HCT116 (cell line): ENCODE data around the gene PRSS56. TPM values are rescaled to one million over a fixed set of nuclear protein-coding genes. Genes with fewer than 3 reads are reported as not detected.

Experiments used
- ATAC-seq: fragments of 200-7000 bp; cut with Tn5 transposase; 2 replicates; pipeline ENCODE4 v1.9.1; 2020; ENCODE audit warnings: mild to moderate bottlenecking, moderate library complexity
- BruUV-seq: library from RNA; stranded (reverse); fragments of 400-500 nt; replicated peaks from 2 replicates; lab custom pipeline; 2021; lab: Mats Ljungman, UMichigan
- CTCF ChIA-PET: fragments of 300-600 bp; sonication (Branson Sonifier 250); formaldehyde crosslinking; loops from one replicate; lab custom pipeline; 2021; ENCODE audit warnings: antibody characterized with exemption; lab: Charles Lee
- POLR2A ChIA-PET: fragments of 300-600, 350-600 bp; sonication (Branson Sonifier 250); formaldehyde crosslinking; loops from one replicate; lab custom pipeline; 2021; ENCODE audit warnings: antibody characterized with exemption; lab: Charles Lee
- RAD21 ChIA-PET, 2 experiments: fragments of 300-600 bp; sonication (Branson Sonifier 250); formaldehyde crosslinking; loops; one replicate each; lab custom pipeline; 2023; ENCODE audit warnings: low total read pairs in 2 of 2; ENCODE audit not compliant: uncharacterized antibody in 2 of 2, unreplicated experiment in 2 of 2, low non-redundant PET in 1 of 2; lab: Charles Lee
- DNase-seq: peaks from one replicate; pipeline ENCODE4 v3.0.0-alpha.2; 2010; ENCODE audit warnings: low read depth, low spot score
- H2AFZ ChIP-seq: fragments of 200-600 bp; shearing (Covaris generic), sonication (generic); 2 replicates; pipeline ENCODE4 v1.6.1; 2017; ENCODE audit warnings: low read depth, mixed run types, mixed read lengths, antibody characterized with exemption, low read length; ENCODE audit not compliant: poor library complexity, severe bottlenecking
- H3K27ac ChIP-seq: 2 replicates; pipeline ENCODE4 v1.5.1; 2012; ENCODE audit warnings: low read depth, low read length
- H3K27me3 ChIP-seq: fragments of 200-600 bp; sonication (generic); 2 replicates; pipeline ENCODE4 v1.6.1; 2016; ENCODE audit warnings: mixed run types, low read length, mixed read lengths; ENCODE audit not compliant: insufficient read depth
- H3K36me3 ChIP-seq, 2 experiments: fragments of 200-500 bp in 1 of 2; fragments of 200-600 bp in 1 of 2; sonication (Bioruptor generic) in 1 of 2; sonication (generic) in 1 of 2; 2 replicates each; pipeline versions ENCODE4 v1.5.1 to v1.6.1; 2014 to 2016; ENCODE audit warnings: low read length in 2 of 2, inconsistent platforms in 1 of 2, mixed read lengths in 1 of 2, mixed run types in 1 of 2; ENCODE audit not compliant: insufficient read depth in 2 of 2, control insufficient read depth in 1 of 2
- H3K4me1 ChIP-seq, 2 experiments: fragments of 200-600 bp in 1 of 2; sonication (generic) in 1 of 2; 2 replicates each; pipeline versions ENCODE4 v1.5.1 to v1.6.1; 2012 to 2017; ENCODE audit warnings: low read length in 2 of 2, inconsistent platforms in 1 of 2, mild to moderate bottlenecking in 1 of 2, mixed read lengths in 1 of 2, mixed run types in 1 of 2, moderate library complexity in 1 of 2; ENCODE audit not compliant: insufficient read depth in 2 of 2, control insufficient read depth in 1 of 2
- H3K4me2 ChIP-seq: fragments of 200-600 bp; sonication (generic); 2 replicates; pipeline ENCODE4 v1.6.1; 2017; ENCODE audit warnings: mixed run types, low read length, mixed read lengths
- H3K4me3 ChIP-seq, 2 experiments: fragments of 200-600 bp in 1 of 2; sonication (generic) in 1 of 2; replicated peaks in 1 of 2; 2 replicates each; pipeline ENCODE4 v1.5.1; 2011 to 2016; ENCODE audit warnings: low read length in 2 of 2, control low read depth in 1 of 2, low read depth in 1 of 2, mild to moderate bottlenecking in 1 of 2, mixed read lengths in 1 of 2, mixed run types in 1 of 2
- H3K79me2 ChIP-seq: fragments of 200-600 bp; sonication (generic); 2 replicates; pipeline ENCODE4 v1.6.1; 2017; ENCODE audit warnings: mild to moderate bottlenecking, mixed run types, low read length, moderate library complexity, mixed read lengths; ENCODE audit not compliant: insufficient read depth
- H3K9ac ChIP-seq: fragments of 200-600 bp; sonication (generic); 2 replicates; pipeline ENCODE4 v1.6.1; 2016; ENCODE audit warnings: low read length, mixed read lengths
- H3K9me2 ChIP-seq: fragments of 200-600 bp; sonication (generic), shearing (Covaris generic); 2 replicates; pipeline ENCODE4 v1.6.1; 2017; ENCODE audit warnings: mixed run types, mild to moderate bottlenecking, moderate library complexity; ENCODE audit not compliant: insufficient read depth
- H3K9me3 ChIP-seq, 2 experiments: fragments of 200-500 bp in 1 of 2; fragments of 200-600 bp in 1 of 2; sonication (Bioruptor generic) in 1 of 2; sonication (generic) in 1 of 2; 2 replicates each; pipeline ENCODE4 v1.6.1; 2014 to 2017; ENCODE audit warnings: low read length in 2 of 2, mixed read lengths in 2 of 2, inconsistent platforms in 1 of 2, low read depth in 1 of 2, mild to moderate bottlenecking in 1 of 2, mixed run types in 1 of 2, moderate library complexity in 1 of 2; ENCODE audit not compliant: control insufficient read depth in 1 of 2, insufficient read depth in 1 of 2
- H4K20me1 ChIP-seq: fragments of 200-600 bp; sonication (generic), shearing (Covaris generic); 2 replicates; pipeline ENCODE4 v1.6.1; 2017; ENCODE audit warnings: mixed run types, mild to moderate bottlenecking, moderate library complexity; ENCODE audit not compliant: insufficient read depth
- EGR1 ChIP-seq: IDR thresholded peaks from 2 replicates; pipeline ENCODE4 v1.6.1; 2012; ENCODE audit warnings: low read depth
- ELF1 ChIP-seq: IDR thresholded peaks from 2 replicates; pipeline ENCODE4 v1.6.1; 2012; ENCODE audit warnings: low read depth, borderline replicate concordance
- FOSL1 ChIP-seq: IDR thresholded peaks from 2 replicates; pipeline ENCODE4 v1.6.1; 2012; ENCODE audit warnings: low read depth
- POLR2A ChIP-seq: IDR thresholded peaks from 2 replicates; pipeline ENCODE4 v1.7.0; 2011; ENCODE audit warnings: borderline replicate concordance; ENCODE audit not compliant: insufficient read depth, insufficient read length; ENCODE audit errors: extremely low read depth
- POLR2AphosphoS5 ChIP-seq: IDR thresholded peaks from 2 replicates; pipeline ENCODE4 v1.6.1; 2011; ENCODE audit warnings: mild to moderate bottlenecking, low read depth, low read length, moderate library complexity
- RAD21 ChIP-seq: IDR thresholded peaks from 2 replicates; pipeline ENCODE4 v1.6.1; 2012; ENCODE audit warnings: low read depth, mild to moderate bottlenecking
- SIN3A ChIP-seq: IDR thresholded peaks from 2 replicates; pipeline ENCODE4 v1.6.1; 2012; ENCODE audit warnings: low read depth
- SP1 ChIP-seq: IDR thresholded peaks from 2 replicates; pipeline ENCODE4 v1.6.1; 2012; ENCODE audit warnings: low read depth
- ZFX ChIP-seq: fragments of 450-650 bp; IDR thresholded peaks from 2 replicates; pipeline ENCODE4 v1.6.1; 2017
- ZNF274 ChIP-seq: fragments of 200-500 bp; sonication (Bioruptor generic); IDR thresholded peaks from 2 replicates; pipeline ENCODE4 v1.6.1; 2014; ENCODE audit warnings: mild to moderate bottlenecking, low read depth, low read length, inconsistent platforms
- intact Hi-C: fragments of 100-400 bp; cut with micrococcal nuclease; formaldehyde crosslinking; loops from 2 replicates; pipeline ENCODE4 v1.10.0; 2022
- total RNA-seq: library from RNA; stranded (reverse); gene quantifications from one replicate; pipeline ENCODE4 v1.2.1, GENCODE V29; 2021; ENCODE audit not compliant: unreplicated experiment
- TF ChIP-seq, protein P1 (sequence below): IDR thresholded peaks from 2 replicates; pipeline ENCODE4 v1.6.1; 2011; ENCODE audit warnings: mild to moderate bottlenecking, low read length, moderate library complexity; ENCODE audit not compliant: insufficient replicate concordance; ENCODE audit errors: extremely low read depth
- TF ChIP-seq, protein P2 (sequence below): IDR thresholded peaks from 2 replicates; pipeline ENCODE4 v1.6.1; 2012
- TF ChIP-seq, protein P3 (sequence below): IDR thresholded peaks from 2 replicates; pipeline ENCODE4 v1.6.1; 2012; ENCODE audit warnings: low read depth

Gene PRSS56
- total RNA-seq, 1 experiment from 2014 or later: not detected

DNA sequence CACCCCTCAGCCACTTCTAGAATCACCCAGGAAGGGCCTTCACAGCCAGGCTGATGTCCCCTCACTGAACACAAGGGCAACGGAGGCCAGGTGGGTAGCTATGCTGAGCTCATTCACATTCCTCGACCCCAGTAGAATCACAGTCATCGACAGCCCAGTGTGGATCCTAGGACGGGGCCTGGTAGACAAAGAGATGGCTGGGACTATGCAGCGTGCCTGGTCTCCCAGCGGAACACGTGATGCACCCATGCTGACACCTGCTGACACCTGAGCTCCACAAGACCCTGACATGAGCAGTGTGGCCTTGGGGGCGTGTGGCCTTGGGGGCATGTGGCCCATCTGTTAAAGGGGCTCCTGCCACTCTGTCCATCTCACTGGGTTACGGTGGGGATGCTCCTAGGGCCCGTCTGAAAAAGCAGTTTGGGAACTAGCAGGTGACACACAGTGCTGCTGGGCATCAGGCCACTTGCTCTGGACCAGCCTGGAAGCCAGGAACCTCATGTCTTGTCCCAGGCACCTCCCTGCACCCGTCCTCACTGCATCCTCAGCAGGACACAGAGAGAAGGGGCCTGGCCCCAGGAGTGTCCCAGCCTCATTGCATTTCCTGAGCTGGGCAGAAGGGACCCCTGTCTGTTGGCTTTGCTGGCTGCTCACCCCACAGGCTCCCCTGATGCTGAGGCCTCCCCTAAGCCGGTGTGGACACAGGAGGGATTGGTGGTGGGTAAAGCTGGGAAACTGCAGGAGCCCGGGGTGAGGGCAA, 42.3 kb upstream of the PRSS56 start:
- Histone ChIP-seq H3K79me2 (no peaks in the 10 kb centered on the region), H3K9me2 (no peaks in the 10 kb centered on the region), H3K4me3 (no peak overlapping the region), H3K36me3 (no peaks in the 10 kb centered on the region), H3K4me2 (no peak overlapping the region), H2AFZ (no peak overlapping the region), H3K4me1 (no peaks in the 10 kb centered on the region), H3K27ac (no peak overlapping the region), H3K9ac (no peak overlapping the region), H4K20me1 (no peaks in the 10 kb centered on the region), H3K9me3 (no peaks in the 10 kb centered on the region), H3K27me3 (peaks cover 18% of the 10 kb centered on the region; the same call in 1 of the 2 replicates)
- TF ChIP-seq ZNF274 (no peak), SP1 (no peak)
- ChIA-PET POLR2A (no interaction called here), CTCF (no interaction called here), RAD21 (no interaction called here)
- no TSS peak for BruUV-seq
- intact Hi-C loops: no loop called here
- ATAC-seq (no peak), DNase-seq (no peak)

DNA sequence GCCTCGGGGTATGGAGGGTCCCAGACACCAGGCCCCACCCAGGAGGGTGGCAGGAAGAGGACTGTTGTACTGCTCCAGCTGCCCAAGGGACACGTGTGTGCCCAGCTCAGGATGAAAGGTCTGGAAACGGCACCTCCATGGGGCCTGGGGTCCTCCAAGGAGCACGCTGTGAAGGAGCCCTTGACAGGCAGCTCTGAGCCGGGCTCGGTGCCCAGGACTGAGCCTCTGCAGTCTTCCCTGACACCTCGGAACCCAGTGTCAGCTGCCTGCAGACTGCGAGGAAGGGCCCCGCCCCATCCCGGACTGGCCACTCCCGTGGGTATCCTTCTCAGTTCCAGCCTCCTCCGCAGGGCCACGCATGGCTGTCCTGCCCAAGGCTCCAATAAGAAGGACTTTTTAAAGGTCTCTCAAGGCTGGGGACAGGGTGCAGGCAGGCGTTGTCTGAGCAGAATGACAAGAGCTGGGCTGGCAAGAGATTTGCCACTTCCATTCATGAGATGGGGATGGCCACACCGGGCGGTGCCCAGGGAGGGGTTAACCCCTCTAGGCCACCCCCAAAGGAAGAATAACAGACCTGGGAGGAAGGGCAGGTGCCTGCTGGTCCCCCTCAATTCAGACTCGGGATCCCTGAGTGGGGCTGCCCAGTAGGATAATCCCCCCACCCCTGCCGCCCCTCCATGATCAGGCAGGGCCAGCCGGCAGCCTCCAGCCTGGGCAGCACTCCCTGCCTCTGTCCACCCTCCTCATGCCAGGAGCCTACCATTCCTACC, 41.4 kb upstream of the PRSS56 start:
- no peak overlapping the region for H3K27ac ChIP-seq
- H3K36me3 ChIP-seq: no peaks in the 10 kb centered on the region
- CTCF ChIA-PET: no interaction called here
- H3K4me2 ChIP-seq: no peak overlapping the region
- no peaks in the 10 kb centered on the region for H3K4me1 ChIP-seq
- H3K79me2 ChIP-seq: no peaks in the 10 kb centered on the region
- DNase-seq (no peak), ATAC-seq (no peak)
- no TSS peak for BruUV-seq
- H3K9me3 ChIP-seq: no peaks in the 10 kb centered on the region
- peaks cover 12% of the 10 kb centered on the region; the same call in 1 of the 2 replicates for H3K27me3 ChIP-seq
- no peak overlapping the region for H3K4me3 ChIP-seq
- intact Hi-C loops: no loop called here
- no peak overlapping the region for H2AFZ ChIP-seq
- no peaks in the 10 kb centered on the region for H4K20me1 ChIP-seq
- no peak overlapping the region for H3K9ac ChIP-seq
- POLR2A ChIA-PET: no interaction called here
- RAD21 ChIA-PET: no interaction called here
- H3K9me2 ChIP-seq: no peaks in the 10 kb centered on the region
- TF ChIP-seq ZFX (no peak), ZNF274 (no peak), SIN3A (no peak), EGR1 (no peak), POLR2AphosphoS5 (no peak), ELF1 (no peak), POLR2A (no peak), FOSL1 (no peak), RAD21 (no peak)
- TF ChIP-seq, protein P1, sequence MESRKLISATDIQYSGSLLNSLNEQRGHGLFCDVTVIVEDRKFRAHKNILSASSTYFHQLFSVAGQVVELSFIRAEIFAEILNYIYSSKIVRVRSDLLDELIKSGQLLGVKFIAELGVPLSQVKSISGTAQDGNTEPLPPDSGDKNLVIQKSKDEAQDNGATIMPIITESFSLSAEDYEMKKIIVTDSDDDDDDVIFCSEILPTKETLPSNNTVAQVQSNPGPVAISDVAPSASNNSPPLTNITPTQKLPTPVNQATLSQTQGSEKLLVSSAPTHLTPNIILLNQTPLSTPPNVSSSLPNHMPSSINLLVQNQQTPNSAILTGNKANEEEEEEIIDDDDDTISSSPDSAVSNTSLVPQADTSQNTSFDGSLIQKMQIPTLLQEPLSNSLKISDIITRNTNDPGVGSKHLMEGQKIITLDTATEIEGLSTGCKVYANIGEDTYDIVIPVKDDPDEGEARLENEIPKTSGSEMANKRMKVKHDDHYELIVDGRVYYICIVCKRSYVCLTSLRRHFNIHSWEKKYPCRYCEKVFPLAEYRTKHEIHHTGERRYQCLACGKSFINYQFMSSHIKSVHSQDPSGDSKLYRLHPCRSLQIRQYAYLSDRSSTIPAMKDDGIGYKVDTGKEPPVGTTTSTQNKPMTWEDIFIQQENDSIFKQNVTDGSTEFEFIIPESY: no peak
- TF ChIP-seq, protein P2, sequence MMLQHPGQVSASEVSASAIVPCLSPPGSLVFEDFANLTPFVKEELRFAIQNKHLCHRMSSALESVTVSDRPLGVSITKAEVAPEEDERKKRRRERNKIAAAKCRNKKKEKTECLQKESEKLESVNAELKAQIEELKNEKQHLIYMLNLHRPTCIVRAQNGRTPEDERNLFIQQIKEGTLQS: no peak
- TF ChIP-seq, protein P3, sequence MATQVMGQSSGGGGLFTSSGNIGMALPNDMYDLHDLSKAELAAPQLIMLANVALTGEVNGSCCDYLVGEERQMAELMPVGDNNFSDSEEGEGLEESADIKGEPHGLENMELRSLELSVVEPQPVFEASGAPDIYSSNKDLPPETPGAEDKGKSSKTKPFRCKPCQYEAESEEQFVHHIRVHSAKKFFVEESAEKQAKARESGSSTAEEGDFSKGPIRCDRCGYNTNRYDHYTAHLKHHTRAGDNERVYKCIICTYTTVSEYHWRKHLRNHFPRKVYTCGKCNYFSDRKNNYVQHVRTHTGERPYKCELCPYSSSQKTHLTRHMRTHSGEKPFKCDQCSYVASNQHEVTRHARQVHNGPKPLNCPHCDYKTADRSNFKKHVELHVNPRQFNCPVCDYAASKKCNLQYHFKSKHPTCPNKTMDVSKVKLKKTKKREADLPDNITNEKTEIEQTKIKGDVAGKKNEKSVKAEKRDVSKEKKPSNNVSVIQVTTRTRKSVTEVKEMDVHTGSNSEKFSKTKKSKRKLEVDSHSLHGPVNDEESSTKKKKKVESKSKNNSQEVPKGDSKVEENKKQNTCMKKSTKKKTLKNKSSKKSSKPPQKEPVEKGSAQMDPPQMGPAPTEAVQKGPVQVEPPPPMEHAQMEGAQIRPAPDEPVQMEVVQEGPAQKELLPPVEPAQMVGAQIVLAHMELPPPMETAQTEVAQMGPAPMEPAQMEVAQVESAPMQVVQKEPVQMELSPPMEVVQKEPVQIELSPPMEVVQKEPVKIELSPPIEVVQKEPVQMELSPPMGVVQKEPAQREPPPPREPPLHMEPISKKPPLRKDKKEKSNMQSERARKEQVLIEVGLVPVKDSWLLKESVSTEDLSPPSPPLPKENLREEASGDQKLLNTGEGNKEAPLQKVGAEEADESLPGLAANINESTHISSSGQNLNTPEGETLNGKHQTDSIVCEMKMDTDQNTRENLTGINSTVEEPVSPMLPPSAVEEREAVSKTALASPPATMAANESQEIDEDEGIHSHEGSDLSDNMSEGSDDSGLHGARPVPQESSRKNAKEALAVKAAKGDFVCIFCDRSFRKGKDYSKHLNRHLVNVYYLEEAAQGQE: no peak
